Stimulated activated CD4-positive, alpha-beta T cell treated with anti-CD3 and anti-CD28 coated beads, Interleukin-4, amount 100 ng/mL, for 1 hour (primary cell): Measurements from ENCODE around the gene GFOD2.

Experiments used
- DNase-seq: peaks from one replicate; pipeline ENCODE4 v3.0.0-alpha.2; 2020

GFOD2 gene

DNA sequence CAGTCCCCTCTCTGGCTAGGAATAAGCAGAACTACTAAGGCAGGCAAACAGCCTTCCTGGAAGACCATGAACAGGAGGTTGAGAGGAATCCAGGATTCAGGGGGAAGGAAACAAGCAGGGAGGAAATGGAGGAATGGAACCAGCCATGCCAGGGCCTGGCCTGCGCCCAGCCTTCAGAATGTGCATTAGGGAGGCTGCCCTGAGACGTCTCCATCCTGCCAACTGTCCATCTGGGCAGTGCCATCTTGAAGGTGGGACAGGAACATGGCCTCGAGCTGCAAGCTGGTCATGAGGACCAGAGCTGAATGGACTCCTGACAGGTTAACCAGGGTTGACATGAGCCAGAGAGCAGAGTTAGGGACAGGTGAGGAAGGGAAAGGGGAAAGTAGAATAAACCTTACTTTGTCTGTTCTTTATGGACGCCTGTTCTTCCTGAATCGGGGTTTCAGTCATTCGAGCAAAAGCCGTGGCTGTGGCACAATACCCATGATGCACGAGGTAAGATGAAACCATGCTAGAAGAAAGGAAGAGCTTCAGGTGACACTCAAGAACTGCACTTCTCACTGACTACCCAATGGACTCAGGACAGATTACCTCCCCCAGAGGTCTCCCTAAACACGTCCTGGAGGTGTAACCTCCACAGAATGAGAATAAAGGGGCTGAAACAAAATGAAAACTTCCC is 12.1 kb upstream of the GFOD2 start:
- no peak for DNase-seq

DNA sequence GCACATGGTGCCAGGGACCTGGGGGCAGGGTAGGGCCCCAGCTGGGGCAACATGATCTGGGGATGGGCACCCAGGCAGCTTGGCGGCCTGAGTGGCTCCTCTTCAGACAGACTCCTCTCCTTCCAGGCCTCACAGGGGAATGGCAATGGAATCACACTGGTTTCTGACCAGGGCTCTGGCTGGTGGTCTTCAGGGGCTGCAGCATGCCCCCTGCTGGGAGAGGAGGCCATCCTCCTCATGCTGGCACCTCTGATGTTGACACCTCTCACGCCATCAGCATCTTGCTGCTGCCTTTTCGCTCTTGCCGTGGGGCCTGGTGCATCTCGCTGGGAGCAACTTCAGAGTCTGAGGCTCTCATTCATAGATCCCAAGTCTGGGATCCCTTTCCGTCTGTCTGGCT is 11.2 kb upstream of the GFOD2 start:
- DNase-seq, result no peak

DNA sequence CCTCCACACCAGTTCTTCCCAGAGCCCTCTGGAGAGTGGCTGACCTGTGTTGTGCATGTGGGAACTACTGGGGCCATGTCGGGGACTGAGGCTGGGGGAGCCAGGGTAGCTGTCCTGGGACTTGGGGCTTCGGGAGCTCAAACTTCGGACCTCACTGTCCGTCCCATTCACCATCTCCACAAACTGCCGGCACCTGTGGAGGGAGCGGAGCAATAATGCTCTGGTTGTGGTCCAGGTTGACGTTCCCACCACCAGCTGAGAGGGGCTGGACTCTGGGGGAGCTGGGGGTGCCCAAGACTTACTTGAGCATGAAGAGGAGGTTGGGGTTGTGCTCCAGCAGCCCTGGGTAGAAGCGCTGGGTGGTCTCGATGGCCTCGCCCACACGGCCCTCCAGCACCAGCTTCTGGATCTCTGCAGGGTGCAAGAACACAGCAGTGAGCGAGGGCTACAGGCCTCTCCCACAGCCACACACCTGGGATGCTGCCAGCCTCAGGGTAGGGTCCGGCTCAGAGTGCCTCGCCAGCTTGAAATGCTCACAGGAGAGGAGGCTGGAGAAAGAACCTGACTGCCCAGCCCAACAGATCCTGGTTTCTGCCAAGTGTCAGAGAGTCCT is 10.6 kb upstream of the GFOD2 start:
- no peak for DNase-seq

DNA sequence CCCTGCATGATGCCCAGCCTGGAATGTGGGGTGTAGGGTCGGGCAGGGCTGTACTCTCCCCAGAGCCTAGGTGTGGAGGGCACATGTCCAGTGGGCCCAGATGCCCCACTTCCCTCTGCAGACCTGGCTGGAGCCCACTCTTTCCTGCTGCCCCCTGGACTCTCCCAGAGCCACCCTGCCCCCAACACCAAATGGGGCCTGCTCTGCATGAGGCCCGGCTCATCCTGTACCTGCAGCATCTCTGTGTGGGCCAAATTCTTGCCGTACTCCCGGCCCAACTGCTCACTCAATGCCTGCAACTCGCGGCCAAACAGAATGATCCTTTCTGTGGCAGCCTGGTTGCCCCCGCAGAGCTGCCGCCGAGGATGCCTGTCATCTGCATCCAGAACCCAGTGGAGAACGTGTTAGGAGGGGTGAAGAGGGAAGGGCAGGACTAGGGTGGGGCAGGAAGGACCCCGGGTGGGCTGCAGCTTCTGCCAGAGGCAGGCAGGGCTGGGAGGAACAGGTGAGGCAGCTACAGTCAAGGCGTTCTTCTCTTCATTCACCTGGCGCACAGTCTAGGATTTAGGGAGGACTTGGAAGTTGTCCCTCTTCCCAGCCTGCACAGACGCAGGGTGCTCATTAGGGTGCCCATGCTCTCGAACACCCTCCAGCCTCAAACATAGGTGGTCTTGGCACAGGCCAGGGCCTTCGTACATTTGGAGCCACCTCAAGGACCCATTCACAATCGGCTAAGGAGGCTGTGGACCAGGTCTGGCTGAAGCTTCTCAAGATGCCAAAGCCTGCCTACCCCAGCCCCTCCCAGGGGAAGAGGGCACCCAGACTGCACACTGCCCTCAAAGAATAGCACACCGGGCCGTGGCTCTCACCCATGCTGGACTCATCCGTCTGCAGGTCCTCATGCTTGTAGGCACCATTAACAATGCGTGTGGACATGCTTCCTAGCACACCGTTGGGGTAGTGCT is 8.7 kb upstream of the GFOD2 start:
- DNase-seq, result no peak

DNA sequence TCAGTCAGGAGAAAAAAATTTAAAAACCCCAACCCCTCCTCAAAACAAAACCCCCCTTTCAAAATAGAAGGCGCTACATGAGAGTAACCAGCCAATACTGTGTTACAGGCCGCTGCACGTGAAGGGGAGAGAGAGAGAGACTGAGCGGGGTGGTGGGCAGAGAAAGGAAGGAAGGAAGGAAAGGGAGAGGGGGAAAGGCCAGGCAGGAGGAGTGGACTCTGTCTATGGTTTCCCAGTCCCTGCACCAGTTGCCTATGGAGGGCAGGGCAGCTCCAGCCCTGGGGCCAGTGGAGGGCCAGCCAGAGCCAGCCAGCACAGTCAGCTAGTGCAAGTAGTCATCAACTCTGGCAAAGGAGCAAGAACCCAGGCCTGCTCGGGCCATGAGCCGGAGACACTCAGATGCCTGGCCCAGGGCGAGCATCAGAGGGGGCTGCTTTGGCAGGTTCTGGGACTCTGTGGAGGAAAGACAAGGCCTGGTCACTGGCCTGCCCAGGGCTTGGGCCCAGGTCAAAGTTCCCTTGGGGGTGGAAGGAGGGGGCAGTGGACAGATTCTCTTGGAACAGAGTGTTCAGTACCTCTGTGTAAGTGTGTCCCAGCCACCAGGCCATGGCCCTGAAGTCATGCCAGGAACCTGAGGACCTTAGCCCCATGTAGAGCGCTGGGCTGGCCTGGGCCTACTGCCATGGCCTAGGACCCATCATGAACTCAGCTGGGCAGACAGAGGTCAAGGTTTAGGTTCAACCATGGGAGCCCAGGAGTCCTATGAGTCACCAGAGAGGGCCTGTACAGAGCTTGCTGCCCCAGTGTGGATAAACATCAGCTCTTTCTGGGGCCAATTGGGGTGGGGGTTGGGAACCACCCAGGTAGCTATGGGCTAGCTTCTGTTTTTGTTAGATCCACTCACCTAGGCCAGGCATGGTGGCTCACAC is 7.3 kb upstream of the GFOD2 start:
- DNase-seq, result no peak

DNA sequence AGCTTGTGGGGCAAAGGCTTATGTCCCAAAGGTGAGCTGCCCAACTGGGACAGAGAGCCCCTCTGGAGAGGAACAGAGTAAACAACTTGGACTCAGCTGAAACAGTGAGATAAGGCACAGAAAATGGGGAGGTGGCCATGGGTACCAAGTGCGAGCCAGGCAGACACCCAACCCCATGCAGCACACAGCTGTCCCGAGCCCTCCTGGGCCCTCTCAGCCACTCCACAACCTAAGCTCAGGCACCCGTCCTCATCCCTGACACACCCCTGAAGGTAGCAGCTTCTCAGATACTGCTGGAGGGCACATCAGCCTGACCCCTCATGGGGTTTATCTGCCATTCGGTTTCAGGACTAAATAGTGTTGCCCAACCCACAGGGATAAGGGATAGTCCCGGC is 4.8 kb upstream of the GFOD2 start:
- no peak for DNase-seq

DNA sequence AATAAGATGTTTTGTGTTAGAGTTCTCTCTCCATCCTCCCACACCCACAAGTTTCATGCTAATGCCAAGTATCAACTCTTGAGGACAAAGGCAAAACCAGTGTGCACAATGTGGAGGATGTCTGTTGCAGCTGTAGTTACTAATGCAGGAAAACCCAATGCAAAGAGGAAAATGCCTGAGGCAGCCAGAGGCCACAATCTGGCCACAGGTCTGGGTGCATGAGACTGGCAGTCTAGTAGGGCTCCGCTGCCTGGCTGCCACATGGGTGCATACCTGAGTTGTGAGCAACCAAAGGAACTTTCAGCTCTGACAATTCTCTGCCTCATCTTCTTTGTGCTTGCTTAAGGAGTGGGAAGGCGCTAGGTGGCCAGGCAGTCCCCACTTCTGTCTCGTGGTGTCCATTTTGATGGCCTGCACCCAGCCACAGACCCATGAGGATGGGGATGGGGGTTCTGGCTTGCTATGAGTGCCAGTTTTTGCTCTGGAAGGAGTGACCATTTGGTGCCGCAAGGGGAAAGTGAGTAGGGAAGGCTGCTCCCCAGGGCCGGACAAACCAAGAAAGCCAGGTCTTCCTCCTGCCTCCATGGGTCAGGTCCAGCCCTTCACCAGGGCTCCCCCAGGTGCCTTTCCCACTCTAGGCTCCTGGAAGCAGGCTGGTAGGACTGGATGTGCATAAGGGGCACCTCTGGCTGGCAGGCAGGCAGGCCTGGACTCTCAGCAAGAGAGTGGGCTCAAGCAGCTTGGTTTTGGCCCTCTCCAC is 4.2 kb upstream of the GFOD2 start:
- no peak for DNase-seq

DNA sequence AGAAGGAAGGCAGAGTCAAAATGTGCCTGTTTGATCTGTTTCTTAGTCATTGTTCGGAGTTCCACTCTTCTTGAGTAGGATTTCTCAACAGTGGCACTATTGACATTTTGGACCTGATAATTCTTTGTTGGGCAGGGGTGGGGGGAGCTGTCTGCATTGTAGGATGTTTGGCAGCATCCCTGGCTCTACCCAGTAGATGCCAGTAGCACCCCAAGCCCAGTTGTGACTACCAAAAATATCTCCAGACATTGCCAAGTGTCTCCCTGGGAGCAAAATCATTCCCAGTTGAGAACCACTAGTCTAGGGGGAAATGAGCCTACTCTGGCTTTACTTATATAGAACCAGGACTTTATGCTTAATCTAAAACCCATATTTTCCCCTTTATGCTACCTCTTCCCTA is 1.1 kb upstream of the GFOD2 start:
- no peak for DNase-seq

DNA sequence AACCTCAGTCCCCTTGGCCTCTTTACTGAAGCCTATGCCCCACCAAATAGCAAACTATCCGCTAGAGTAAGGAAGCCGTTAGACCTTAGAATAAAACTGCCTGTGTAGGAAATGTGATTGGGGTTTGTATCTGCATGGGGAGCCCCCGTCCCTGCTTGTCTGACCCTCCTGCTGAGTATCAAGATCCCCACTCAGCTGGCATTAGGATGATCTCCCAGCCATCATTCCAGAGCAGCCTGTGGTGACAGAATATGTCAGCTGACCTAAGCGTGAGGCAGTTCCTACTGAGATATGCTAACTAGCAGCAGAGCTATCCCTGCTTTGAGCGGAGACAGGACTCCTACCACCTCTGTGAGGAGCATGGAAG is 645 bp upstream of the GFOD2 start:
- DNase-seq, result no peak

DNA sequence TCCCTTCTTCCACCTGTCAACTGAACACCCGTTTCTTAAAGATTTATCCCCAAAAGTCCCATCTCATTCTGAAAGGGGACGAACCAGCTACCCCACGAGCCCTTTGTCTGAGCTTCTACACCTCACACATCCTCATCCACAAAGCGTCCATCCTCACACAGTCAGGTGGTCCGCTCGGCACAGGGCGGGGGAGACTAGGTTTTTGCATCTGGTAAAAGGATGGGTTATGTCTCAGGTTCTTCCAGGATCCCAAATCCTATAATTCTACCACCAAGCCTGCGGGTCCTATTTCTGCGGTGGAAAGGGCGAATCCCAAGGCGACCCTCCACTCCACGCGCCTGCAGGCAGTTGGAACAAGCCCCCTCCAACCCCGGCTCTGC is 458 bp downstream of the GFOD2 start:
- DNase-seq, result no peak

DNA sequence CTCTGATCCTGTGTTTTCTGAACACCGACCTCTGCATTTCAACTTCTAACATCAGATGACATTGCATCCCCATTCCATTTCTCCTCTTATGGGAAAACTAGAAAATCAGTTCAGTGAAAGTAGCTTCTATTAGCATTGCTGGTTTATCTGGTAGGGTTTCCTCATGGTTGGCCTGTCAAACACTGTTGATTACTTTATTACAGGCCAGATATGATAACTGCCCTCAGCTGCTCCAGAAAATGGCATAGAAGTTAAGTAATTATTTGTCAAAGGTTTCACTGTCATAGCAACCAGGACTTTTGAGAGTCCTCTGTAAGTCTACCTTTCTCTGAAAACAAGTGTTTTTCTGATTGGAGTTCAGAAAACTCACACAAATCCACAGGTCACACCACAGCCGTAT is 3.0 kb downstream of the GFOD2 start:
- no peak for DNase-seq

DNA sequence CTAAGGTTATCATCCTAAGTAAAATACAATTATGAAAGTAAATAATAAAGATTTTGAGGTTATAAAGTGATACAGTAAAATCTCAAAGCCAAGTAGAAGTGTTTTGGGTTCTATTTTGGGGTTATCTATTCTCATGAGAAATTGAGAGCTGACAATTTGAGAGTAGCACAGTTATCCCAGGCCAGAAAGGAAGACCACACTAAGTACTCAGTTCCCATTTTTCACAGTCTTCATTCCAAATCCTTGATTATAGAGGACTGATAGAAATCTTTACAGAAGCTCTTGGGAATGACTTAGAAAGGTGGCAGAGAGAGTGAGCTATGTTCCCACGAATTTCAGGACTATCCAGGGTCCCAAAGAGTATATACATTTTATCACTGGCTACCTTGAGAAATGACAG is 4.6 kb downstream of the GFOD2 start:
- DNase-seq, result no peak

DNA sequence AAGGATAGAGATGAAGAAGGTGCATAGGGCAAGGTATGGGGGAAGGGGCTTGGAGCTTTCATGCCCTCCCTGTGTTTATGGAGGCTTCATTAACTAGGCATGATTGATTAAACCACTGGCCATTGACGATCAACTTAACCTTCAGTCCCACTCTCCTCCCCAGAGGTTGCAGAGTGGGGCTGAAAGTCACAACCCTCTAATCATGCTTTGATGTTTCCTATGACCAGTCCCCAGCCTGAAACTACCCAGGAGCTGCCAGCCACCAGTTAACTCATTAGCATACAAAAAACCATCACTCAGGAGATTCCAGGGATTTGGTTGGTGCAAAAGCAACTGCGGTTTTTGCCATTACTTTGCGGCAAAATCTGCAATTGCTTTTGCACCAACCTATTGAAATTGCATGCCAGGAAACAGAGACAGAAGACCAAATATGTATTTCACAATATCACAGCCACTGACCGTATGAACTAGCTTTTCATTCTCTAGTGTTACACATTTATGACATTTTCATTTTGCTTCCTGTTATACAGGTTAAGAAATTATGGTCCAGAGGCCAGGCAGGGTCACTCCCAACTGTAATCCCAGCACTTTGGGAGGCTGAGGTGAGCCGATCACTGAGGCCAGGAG is 5.4 kb downstream of the GFOD2 start:
- DNase-seq, result no peak

DNA sequence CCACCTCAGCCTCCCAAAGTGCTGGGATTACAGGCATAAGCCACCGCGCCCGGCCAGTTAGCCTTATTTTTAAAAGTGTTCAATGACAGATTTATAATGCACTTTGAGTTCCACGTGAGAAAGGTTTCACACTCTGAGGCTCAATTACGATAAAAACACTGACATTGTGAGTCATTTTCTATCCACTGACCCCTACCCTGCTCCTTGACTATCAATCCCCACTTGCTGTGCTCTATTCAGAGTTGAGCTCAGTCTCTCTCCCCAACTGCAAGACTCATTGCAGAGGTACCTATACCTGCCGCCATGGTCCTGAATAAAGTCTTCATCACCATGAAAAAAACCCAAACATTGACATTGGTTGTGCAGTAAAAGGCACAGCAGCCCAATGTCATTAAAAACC is 8.5 kb downstream of the GFOD2 start:
- no peak for DNase-seq

DNA sequence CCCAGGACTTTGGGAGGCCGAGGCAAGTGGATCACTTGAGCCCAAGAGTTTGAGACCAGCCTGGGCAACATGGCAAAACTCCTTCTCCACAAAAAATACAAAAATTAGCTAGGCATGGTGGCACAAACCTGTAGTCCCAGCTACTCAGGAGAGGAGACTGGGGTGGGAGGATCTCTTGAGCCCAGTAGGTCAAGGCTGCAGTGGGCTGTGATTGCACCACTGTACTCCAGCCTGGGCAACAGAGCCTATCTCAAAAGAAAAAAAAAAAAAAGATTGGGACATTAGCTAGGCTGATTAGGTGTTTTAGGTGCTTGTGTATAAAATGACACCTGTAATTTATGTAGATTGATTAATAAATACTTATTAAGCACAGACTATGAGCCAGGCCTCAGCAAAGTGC is 10.1 kb downstream of the GFOD2 start:
- DNase-seq, result no peak

DNA sequence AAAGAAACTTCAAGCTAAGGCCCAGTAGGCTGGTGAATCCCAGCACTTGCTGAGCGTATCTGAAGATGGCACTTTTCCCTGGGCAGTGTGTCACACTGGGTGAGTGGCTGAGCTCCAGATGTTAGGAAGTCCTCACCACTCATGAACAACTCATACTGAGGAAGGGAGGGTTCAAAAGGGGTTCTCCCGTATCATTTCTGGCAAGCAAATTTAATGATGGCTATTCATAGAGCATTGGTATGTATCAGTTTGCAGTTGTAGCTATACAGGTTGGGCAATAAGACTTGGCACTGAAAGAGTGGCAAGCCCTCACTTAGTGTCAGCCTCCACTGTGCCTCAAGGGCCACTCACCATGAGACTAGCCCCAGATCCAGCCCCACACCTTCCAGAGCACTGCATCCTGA is 10.7 kb downstream of the GFOD2 start:
- no peak for DNase-seq

DNA sequence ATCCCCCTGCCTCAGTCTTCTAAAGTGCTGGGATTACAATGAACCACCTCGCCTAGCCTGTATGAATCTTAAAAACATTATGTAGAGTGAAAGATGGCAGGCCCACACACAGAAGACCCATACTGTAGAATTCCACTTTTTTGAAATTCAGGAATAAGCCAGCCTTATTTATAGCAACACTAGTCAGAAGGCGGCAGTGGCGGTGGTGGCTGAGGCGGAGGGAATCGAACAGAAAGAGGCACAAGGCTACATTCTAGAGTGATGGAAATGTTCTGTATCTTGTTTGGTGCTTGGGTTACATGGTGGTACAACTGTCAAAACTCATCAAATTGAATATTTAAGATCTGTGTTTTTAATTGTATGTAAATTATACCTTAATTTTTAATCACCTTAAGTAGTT is 11.3 kb downstream of the GFOD2 start:
- DNase-seq, result no peak

DNA sequence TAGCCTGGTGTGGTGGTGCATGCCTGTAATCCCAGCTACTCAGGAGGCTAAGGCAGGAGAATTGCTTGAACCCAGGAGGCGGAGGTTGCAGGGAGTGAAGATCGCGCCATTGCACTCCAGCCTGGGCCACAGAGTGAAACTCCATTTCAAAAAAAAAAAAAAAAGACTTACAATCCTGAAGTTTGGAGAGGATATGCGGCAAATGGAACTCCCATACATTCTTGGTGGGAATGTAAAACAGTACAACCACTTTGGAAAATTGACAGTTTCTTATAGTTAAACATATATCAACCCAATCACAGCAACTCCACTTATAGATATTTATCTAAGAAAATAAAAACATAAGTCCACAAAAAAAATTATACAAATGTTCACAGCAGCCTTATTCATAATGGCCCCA is 11.9 kb downstream of the GFOD2 start:
- DNase-seq, result no peak

DNA sequence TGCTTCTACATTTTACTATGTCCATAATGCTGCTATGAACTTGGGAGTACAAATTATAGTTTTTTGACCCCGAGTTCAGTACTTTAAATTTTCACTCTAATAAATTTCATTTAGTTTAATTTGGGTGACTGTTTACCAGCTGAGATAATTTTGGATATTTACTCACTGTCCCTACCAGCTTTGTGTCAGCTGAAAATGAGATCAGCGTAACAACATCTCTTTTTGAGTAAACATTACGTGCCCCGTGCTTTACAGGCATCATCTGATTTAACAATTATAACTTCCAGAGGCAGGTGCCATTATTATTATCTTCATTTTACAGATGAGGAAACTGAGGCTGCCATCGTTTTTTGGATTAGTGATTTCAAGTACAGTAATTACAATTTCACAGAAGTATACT is 15.0 kb downstream of the GFOD2 start:
- no peak for DNase-seq

DNA sequence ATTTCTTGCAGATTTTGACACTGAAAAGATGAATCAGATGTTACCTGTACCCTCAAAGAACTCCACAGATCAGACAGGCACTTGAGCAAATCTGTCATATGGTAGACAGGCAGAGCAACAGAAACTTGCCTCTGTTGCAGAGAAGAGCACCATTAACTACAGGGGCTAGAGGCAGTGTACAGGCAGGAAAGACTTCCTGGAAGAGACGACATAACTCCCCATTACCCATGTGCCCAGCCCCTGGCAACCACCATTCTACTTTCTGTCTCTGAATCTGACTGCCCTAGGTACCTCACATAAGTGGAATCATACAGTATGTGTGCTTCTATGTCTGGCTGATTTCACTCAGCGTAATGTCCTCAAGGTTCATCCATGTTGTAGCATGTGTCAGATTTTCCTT is 15.5 kb downstream of the GFOD2 start:
- no peak for DNase-seq

DNA sequence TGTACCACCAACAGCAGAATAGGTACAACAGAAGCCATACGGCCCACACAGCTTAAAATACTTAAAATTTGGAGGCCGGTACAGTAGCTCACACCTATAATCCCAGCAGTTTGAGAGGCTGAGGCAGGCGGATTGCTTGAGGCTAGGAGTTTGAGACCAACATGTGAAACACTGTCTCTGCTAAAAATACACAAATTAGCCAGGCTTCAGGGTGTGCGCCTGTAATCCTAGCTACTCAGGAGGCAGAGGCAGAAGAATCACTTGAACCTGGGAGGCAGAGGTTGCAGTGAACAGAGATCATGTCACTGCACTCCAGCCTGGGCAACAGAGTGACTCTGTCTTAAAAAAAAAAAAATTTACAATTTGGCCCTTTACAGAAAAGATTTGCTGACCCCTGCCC is 17.0 kb downstream of the GFOD2 start:
- no peak for DNase-seq

DNA sequence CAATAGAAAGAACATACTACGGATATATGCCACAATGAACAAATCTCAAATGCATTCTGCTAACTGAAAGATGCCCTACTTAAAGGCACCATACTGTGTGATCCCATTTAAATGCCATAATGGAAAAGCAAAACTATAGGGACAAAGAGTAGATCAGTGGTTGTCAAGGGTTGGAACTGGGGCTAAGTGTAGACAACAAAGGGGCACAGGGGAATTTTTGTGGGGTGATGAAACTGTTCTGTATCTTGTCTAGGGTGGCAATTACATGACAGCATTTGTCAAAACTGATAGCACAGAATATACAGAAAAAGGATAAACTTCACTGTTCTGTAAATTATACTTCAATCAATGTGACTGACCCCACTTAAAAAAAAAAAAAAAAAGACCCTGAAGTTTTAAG is 17.7 kb downstream of the GFOD2 start:
- no peak for DNase-seq
